Stimulated activated effector memory CD8-positive, alpha-beta T cell treated with anti-CD3 and anti-CD28 coated beads, Interleukin-12 subunit alpha, Interleukin-12 subunit beta, amount 100 ng/mL, for 72 hours (primary cell): ENCODE measurements around the gene TXN.

Experiments used
- ATAC-seq: fragments of 150-1000 bp; cut with Tn5 transposase; 2 replicates; pipeline ENCODE4 v1.10.0; 2021
- DNase-seq, 2 donors: peaks; one replicate each; pipeline ENCODE4 v3.0.0; 2021 to 2022; ENCODE audit warnings: low spot score in 2 of 2
- H3K27ac Mint-ChIP-seq: one replicate; pipeline ENCODE4 v1.8.0; 2022; ENCODE audit warnings: mild to moderate bottlenecking, mixed read lengths
- H3K36me3 Mint-ChIP-seq: one replicate; pipeline ENCODE4 v1.8.0; 2022; ENCODE audit warnings: mild to moderate bottlenecking, mixed read lengths
- H3K4me1 Mint-ChIP-seq: one replicate; pipeline ENCODE4 v1.8.0; 2022; ENCODE audit warnings: mixed read lengths
- H3K4me3 Mint-ChIP-seq: one replicate; pipeline ENCODE4 v1.8.0; 2022; ENCODE audit warnings: mild to moderate bottlenecking, mixed read lengths
- H3K9me3 Mint-ChIP-seq: one replicate; pipeline ENCODE4 v1.8.0; 2022; ENCODE audit warnings: mixed read lengths

Gene TXN

DNA sequence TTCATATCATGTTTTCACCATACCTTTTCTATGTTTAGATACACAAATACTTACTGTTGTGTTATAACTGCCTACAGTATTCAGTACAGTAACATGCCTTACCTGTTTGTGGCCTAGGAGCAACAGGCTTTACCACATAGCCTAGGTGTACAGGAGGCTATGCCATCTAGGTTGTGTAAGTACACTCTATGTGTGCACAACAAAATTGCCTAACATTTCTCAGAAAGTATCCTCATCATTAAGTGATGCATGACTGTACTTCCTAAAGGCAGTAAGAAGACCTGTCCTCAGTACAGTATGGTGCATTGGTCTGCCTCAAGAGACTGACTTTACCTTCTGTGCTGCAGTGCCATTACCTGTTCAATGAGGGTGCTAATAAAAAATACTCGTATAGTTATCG lies 7.9 kb downstream of the TXN start:
- no peak for ATAC-seq
- H3K27ac Mint-ChIP-seq, result no peak overlapping the region
- H3K9me3 Mint-ChIP-seq, result no peaks in the 10 kb centered on the region
- no peaks in the 10 kb centered on the region for H3K36me3 Mint-ChIP-seq
- peaks cover 18% of the 10 kb centered on the region for H3K4me1 Mint-ChIP-seq
- H3K4me3 Mint-ChIP-seq, result no peak overlapping the region
- DNase-seq, result no peak

DNA sequence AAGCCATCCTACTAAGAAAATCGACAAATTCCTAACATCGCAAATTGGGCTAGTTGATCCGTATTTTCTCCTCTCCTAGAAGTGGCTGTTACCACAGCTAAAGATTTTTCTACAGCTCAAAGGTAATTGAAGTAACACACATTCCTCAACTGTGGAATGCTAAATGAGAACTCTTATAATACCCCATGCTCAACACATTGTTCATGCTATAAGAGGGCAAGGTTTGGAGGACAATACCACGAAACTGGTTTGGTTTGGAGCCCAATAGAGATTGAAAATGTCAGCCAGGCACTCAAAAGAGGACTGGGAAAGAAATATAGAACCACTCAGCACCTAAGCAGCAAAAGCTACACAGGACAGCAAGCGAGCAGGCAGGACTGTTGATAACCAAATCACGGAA lies 10.1 kb downstream of the TXN start:
- DNase-seq (no peak), ATAC-seq (no peak)
- Mint-ChIP-seq H3K9me3 (no peaks in the 10 kb centered on the region), H3K27ac (no peak overlapping the region), H3K4me3 (no peak overlapping the region), H3K36me3 (no peaks in the 10 kb centered on the region), H3K4me1 (peaks cover 6% of the 10 kb centered on the region)

DNA sequence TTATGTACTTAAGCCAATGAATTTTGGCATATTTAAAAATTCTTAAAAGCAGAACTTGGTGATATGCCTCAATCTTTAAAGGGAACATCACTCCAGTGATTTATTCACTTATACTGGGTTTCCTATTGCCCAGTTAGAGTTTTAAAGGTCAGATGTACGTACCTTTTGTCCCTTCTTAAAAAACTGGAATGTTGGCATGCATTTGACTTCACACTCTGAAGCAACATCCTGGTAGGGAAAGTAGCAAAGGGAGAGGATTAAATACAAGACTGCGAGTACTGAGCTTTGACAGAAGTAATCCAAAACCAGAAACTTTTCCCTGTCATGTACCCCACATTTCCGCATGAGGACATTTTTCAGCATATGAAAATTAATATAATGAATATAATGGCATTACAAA lies 11.7 kb downstream of the TXN start:
- DNase-seq (no peak), ATAC-seq (no peak)
- peaks cover 6% of the 10 kb centered on the region for H3K4me1 Mint-ChIP-seq

DNA sequence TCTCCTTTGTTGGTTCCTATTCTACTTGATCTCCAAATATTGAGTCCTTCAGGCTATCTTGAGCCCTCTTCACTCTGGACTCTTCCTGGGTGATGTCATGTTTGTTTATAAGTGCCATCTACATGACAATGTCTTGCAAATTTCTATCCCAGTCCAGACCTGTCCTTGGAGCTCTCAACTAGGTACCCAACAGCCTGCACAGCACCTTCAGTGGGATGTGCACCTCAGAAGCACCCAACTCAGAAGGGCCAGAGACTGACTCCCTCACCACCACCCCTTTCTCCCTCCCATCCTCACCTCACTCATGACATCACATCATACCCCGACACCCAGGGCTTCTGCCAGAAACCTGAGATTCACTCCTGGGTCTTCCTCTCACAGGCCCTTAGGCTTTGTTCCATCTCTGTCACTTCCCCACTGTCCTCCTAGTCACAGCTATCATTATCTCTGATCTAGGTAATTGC lies 14.4 kb downstream of the TXN start:
- ATAC-seq, result no peak
- no peaks in the 10 kb centered on the region for H3K4me1 Mint-ChIP-seq
- no peaks in the 10 kb centered on the region for H3K36me3 Mint-ChIP-seq
- no peaks in the 10 kb centered on the region for H3K9me3 Mint-ChIP-seq
- H3K27ac Mint-ChIP-seq, result no peak overlapping the region
- no peak for DNase-seq
- H3K4me3 Mint-ChIP-seq, result no peak overlapping the region

More for the DNA sequence above, 11.7 kb downstream of the TXN start:
- no peaks in the 10 kb centered on the region for H3K9me3 Mint-ChIP-seq
- no peaks in the 10 kb centered on the region for H3K36me3 Mint-ChIP-seq
- H3K27ac Mint-ChIP-seq, result no peak overlapping the region
- no peak overlapping the region for H3K4me3 Mint-ChIP-seq

DNA sequence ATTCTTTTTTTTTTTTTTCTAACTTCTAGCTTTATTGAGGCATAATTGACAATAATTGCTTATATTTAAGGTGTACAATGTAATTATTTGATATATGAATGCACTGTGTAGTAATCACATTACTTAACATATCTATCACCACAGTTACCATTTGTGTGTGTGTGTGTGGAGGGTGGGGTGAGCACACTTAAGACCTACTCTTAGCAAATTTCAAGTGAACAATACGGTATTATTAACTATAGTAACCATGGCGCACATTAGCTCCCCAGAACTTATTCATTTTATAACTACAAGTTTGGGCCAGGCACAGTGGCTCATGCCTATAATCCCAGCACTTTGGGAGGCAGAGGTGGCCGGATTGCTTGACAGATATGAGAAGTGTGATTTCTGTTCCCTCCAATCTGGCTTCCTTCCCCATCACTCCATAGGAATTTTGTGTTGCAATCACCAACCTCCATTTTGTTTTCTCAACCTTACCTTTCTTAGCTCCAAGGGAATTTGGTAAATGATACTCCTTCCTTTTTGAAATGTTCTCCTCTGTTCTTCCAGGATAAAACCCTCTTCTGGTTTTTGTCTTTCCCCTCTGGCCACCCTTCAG lies 14.9 kb downstream of the TXN start:
- Mint-ChIP-seq H3K4me1 (no peaks in the 10 kb centered on the region), H3K4me3 (no peak overlapping the region), H3K27ac (no peak overlapping the region), H3K9me3 (no peaks in the 10 kb centered on the region), H3K36me3 (no peaks in the 10 kb centered on the region)
- DNase-seq, result no peak
- no peak for ATAC-seq

DNA sequence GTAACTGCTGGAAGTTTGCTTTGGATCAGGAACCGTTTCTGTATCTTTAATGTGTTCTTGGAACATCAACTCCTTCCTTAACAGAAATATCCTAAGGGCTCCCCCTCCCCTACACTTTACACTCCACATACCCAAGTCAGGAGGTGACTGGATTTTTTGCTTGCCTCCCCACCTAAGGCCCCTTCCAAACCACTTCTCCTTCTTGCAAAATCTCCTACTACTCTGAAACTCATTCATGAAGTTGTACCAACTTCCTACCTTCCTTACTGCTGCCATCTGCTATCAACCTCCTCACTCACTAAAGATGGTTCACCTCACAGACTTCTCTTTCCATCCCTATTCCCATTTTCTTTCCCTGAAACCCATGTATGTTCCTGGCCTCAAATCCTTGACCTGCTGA lies 16.1 kb downstream of the TXN start:
- Mint-ChIP-seq H3K4me3 (no peak overlapping the region), H3K27ac (no peak overlapping the region), H3K4me1 (no peaks in the 10 kb centered on the region), H3K36me3 (no peaks in the 10 kb centered on the region), H3K9me3 (no peaks in the 10 kb centered on the region)
- DNase-seq, result no peak
- ATAC-seq, result no peak

DNA sequence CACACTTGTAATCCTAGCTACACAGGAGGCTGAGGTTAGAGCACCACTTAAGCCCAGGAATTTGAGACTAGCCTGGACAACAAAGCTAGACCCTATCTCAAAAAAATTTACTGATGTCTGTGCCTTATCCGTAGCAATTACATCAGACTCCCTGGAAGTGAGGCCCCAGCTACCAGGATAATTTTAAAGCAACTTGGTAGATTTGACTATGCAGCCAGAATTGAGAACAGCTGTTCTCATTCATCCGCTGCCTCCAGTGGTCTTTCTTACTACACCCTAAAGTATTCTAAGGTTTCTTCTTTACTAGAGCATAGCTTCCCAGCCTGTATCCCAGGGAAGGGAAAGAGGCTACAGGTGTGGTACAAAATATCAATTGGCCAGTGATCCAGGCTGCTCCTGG lies 28.0 kb downstream of the TXN start:
- no peak overlapping the region for H3K4me3 Mint-ChIP-seq
- no peaks in the 10 kb centered on the region for H3K36me3 Mint-ChIP-seq
- ATAC-seq (no peak), DNase-seq (no peak)
- no peaks in the 10 kb centered on the region for H3K4me1 Mint-ChIP-seq
- H3K9me3 Mint-ChIP-seq, result no peaks in the 10 kb centered on the region
- H3K27ac Mint-ChIP-seq, result no peak overlapping the region

DNA sequence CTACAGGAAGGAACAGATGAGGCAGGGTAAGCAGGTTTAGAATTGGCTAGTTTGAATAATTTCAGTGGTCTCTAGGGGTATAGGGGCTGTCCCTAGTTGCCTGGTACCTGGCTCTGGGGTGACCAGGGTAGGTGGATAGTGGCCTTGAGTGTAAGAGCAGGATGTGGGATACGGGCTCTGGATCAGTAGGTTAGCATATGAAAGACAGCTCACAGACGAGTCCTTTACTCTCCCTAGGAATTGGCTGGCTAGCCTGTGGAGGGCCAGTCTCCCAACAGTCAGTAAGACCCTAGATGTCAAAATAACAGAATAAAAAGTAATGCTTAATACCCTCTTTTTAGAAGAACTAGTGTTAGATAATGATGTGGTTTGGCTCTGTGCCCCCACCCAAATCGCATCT lies 31.7 kb downstream of the TXN start:
- DNase-seq, result peak in 1 of 2 donors; percentile 36
- H3K4me1 Mint-ChIP-seq, result no peaks in the 10 kb centered on the region
- no peaks in the 10 kb centered on the region for H3K9me3 Mint-ChIP-seq
- no peak overlapping the region for H3K27ac Mint-ChIP-seq
- H3K36me3 Mint-ChIP-seq, result no peaks in the 10 kb centered on the region
- ATAC-seq, result no peak
- no peak overlapping the region for H3K4me3 Mint-ChIP-seq

DNA sequence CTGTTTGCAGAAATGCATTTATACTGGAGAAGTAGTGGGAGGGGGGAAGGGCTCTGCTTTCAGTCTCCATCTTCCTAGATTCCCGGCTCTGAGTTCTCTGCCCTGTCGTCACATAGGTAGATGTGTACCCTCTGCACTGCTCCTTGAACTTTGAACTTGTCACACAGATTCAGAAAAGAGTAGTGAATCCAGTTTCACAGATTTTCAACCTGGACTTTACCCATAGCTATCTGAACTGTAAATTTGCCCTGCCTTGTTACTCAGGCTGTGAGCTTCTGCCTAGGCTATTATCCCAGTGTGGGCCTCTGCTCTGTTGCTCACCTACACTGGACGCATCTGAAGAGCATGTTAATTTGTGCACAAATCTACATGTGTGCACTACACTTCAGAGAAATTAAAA lies 35.5 kb downstream of the TXN start:
- Mint-ChIP-seq H3K4me3 (no peak overlapping the region), H3K27ac (no peak overlapping the region), H3K4me1 (no peaks in the 10 kb centered on the region), H3K9me3 (no peaks in the 10 kb centered on the region), H3K36me3 (no peaks in the 10 kb centered on the region)
- DNase-seq (peak in 1 of 2 donors; percentile 4), ATAC-seq (no peak)

DNA sequence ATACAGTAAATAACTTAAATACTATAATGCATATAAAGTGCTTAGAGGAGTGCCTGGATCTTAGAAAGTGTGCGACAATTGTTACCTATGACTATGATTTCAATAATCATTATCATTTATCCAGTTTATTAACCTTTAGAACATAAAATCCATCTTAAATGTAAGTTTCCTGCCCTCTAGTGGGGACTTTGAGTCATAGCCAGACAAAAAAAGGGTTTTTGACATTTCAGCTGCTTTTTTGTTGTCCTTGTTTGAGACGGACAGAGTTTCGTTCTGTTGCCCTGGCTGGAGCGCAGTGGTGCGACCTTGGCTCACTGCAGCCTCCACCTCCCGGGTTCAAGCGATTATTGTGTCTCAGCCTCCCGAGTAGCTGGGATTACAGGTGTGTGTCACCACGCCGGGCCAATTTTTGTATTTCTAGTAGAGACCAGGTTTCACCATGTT lies 38.6 kb downstream of the TXN start:
- no peak for DNase-seq
- no peak overlapping the region for H3K4me3 Mint-ChIP-seq
- no peak for ATAC-seq
- no peaks in the 10 kb centered on the region for H3K36me3 Mint-ChIP-seq
- H3K9me3 Mint-ChIP-seq, result no peaks in the 10 kb centered on the region
- H3K27ac Mint-ChIP-seq, result no peak overlapping the region
- no peaks in the 10 kb centered on the region for H3K4me1 Mint-ChIP-seq

DNA sequence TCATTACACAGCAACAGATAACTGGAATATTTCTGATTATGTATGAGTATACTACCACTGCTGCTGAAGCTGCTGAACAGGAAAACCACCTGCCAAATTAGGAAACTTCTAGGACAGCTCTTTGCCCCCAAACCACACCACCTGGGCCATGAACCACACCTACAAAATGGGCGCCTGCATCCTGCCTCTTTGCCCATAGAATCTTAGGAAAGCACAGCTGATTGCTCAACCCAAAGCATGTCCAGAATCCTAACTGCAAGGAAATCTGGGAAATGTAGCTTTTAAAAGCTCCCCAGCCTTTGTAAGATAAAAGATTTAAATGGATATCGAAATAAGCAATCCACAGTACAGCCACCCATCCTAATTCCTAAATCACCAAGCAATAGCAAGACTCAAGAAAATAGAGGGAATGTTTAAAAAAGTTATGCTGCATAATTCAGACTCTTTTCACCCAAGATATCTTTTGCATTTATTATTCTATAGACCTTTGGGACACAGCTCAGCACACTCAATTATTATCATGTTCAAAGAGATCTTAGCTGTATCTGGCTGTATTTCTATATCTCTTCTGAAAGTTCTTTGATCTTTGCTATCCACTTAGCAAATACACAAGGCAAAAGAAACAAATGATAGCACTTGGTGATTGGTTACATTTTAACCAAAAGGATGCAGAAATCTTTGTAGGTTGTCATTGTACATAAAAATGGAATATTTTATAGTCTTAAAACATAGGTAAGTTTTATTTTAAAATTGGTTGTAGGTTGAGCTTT lies 41.5 kb downstream of the TXN start:
- Mint-ChIP-seq H3K4me1 (no peaks in the 10 kb centered on the region), H3K36me3 (no peaks in the 10 kb centered on the region), H3K4me3 (no peak overlapping the region), H3K27ac (no peak overlapping the region), H3K9me3 (peaks cover 3% of the 10 kb centered on the region)
- no peak for ATAC-seq
- no peak for DNase-seq

DNA sequence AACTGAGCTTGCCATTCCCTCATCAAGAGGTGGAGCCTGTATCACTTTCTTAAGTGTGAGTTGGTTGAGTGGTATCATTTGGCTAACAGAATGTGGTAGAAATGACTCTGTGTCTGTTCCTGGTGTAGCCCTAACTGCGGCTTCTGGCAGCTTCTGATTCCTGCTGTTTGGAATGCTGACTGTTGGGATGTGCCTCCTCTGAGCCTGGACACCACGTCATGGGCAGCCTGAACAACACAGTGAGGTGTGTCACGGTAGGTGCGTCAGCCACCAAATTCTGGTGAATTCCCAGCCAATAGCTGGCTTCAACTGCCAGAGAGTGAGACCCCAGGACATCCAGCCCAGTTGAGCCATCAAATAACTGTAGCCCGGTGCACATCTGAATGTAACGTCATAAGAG lies 42.2 kb downstream of the TXN start:
- ATAC-seq (no peak), DNase-seq (no peak)
- H3K4me3 Mint-ChIP-seq, result no peak overlapping the region
- peaks cover 3% of the 10 kb centered on the region for H3K9me3 Mint-ChIP-seq
- H3K4me1 Mint-ChIP-seq, result no peaks in the 10 kb centered on the region
- H3K36me3 Mint-ChIP-seq, result no peaks in the 10 kb centered on the region
- no peak overlapping the region for H3K27ac Mint-ChIP-seq

DNA sequence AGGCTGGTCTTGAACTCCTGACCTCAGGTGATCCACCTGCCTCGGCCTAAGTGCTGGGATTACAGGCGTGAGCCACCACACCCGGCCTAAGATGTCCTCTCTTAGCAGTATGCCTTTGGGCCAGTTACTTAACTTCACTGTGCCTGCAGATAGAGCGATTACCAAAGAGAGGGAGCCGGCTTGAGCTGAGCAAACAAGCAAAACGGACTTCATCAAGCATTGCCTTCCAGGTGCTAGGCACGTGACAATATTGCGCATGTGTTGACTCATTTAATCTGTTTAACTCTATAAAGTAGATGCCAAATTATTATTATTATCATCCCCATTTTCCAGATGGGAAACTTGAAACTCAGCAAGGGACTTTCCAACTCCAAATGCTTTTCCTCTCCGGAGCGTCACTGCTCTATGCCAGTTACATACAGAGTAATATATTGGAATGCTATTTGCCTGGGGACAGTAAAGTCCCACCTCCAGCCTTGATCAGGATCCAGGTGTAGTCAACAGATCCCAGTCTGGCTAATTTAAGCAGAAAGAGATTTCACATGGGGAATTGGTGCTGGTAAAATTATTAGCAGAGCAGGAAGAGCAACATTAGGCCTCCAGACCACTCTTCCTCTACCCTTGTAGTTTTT lies 42.8 kb downstream of the TXN start:
- Mint-ChIP-seq H3K4me3 (no peak overlapping the region), H3K4me1 (no peaks in the 10 kb centered on the region), H3K27ac (no peak overlapping the region), H3K36me3 (no peaks in the 10 kb centered on the region), H3K9me3 (peaks cover 3% of the 10 kb centered on the region)
- no peak for DNase-seq
- no peak for ATAC-seq

DNA sequence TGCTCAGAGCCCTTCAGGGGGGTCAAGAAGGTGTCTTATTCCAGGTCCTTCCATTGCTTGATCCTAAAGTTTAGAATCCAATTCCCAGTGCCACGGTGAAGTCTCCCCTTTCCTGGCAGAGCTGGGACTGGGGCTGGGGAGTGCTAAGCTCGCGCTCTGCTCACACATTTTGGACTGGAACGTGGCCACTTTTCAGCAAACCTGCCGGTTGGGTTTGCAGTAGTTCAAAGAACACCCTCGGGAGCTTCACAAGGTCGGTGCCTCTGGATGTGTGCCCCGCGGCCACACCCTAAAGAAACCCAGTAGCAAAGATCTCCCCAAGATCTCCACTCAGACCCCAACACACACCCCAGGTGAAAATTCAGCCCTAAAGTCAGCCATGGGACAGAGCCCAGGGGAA lies 48.3 kb downstream of the TXN start, which contains the start of gene C9orf152:
TSS of gene C9orf152 (minus strand) at position 129 of the 400 bp plus-strand sequence. CDS start 580 bp downstream, outside the sequence.
- no peak for DNase-seq
- Mint-ChIP-seq H3K27ac (no peak within 1 kb of the TSS), H3K4me1 (no peaks in the 10 kb centered on the region), H3K4me3 (no peak within 1 kb of the TSS), H3K9me3 (peaks cover 3% of the 10 kb centered on the region), H3K36me3 (no peaks in the 10 kb centered on the region)
- ATAC-seq, result no peak

DNA sequence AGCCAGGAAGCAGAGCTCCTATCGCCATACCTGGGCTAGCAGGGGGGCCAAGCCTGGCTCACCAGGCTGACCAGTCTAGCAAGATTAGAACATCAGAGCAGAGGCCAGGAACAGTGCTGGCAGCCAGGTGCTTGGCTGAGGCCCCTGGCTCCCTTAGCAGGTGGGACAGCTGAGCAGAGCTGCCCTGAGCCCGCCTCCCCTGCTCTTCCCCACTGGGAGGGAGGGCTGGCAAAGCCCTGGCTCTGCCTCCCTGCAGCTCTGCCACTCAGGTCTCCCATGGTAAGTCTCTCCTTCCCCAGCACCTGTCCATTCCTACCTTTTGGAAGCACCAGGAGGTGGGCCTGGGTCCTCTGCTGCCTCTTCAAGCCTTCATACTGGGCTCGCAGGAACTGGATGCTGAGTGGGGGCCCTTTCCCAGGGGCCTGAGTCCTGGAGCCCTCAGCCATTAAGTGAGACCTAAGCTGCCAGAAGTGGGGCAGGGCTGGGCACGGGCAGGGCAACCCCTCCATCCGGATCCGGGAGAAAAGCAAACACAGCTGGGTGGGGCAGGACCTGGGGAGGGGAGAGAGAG lies 49.2 kb downstream of the TXN start:
- Mint-ChIP-seq H3K36me3 (no peaks in the 10 kb centered on the region), H3K4me3 (no peak overlapping the region), H3K9me3 (no peaks in the 10 kb centered on the region), H3K27ac (no peak overlapping the region), H3K4me1 (no peaks in the 10 kb centered on the region)
- no peak for DNase-seq
- ATAC-seq, result peak; percentile 37
